Fibroblast of peridontal ligament (primary cell): Measurements from ENCODE around the gene FBLN2.

ENCODE experiments used
- DNase-seq: peaks from one replicate; pipeline ENCODE4 v3.0.0-alpha.2; 2010; ENCODE audit errors: extremely low read depth

FBLN2 gene

GRCh38 chr3:13622356-13622755 lies 73.4 kb downstream of the FBLN2 start:
- DNase-seq: no peak

- no peak for DNase-seq
These were observed 74.3 kb downstream of the FBLN2 start for GRCh38 chr3:13623101-13623654.

- DNase-seq: no peak
These were observed 75.1 kb downstream of the FBLN2 start for GRCh38 chr3:13624021-13624420.

- no peak for DNase-seq
These were observed 75.8 kb downstream of the FBLN2 start for GRCh38 chr3:13624671-13625125.

GRCh38 chr3:13626396-13626795 lies 77.5 kb downstream of the FBLN2 start:
- DNase-seq: no peak

- DNase-seq: no peak
These were observed 78.1 kb downstream of the FBLN2 start for GRCh38 chr3:13626915-13627460.

GRCh38 chr3:13627681-13628080 lies 78.8 kb downstream of the FBLN2 start:
- no peak for DNase-seq

- no peak for DNase-seq
These were observed 79.5 kb downstream of the FBLN2 start for GRCh38 chr3:13628432-13628831.

- no peak for DNase-seq
These were observed 80.1 kb downstream of the FBLN2 start for GRCh38 chr3:13628841-13629551.

- DNase-seq: no peak
These were observed 80.7 kb downstream of the FBLN2 start for GRCh38 chr3:13629644-13630043.

GRCh38 chr3:13631256-13631655 lies 82.3 kb downstream of the FBLN2 start:
- DNase-seq: no peak

GRCh38 chr3:13633176-13633575 lies 84.3 kb downstream of the FBLN2 start:
- no peak for DNase-seq

- DNase-seq: no peak
These were observed 85.2 kb downstream of the FBLN2 start for GRCh38 chr3:13634151-13634550.

- no peak for DNase-seq
These were observed 85.7 kb downstream of the FBLN2 start for GRCh38 chr3:13634615-13635014.

GRCh38 chr3:13636186-13636585 lies 87.3 kb downstream of the FBLN2 start:
- no peak for DNase-seq

GRCh38 chr3:13636874-13637273 lies 87.9 kb downstream of the FBLN2 start:
- no peak for DNase-seq

GRCh38 chr3:13637311-13637891 lies 88.5 kb downstream of the FBLN2 start:
- DNase-seq: no peak

GRCh38 chr3:13637953-13638352 lies 89.0 kb downstream of the FBLN2 start:
- no peak for DNase-seq

- no peak for DNase-seq
These were observed 90.0 kb downstream of the FBLN2 start for GRCh38 chr3:13638927-13639326.

- DNase-seq: no peak
These were observed 93.7 kb downstream of the FBLN2 start for GRCh38 chr3:13642597-13642996.

GRCh38 chr3:13644341-13645117 lies 95.6 kb downstream of the FBLN2 start:
- peak; percentile 11 for DNase-seq
